Neural cell (in vitro differentiated cells): ENCODE data around the gene SYCE3. TPM values are rescaled to one million over a fixed set of nuclear protein-coding genes. Genes with fewer than 3 reads are reported as not detected.

Source experiments
- H2AFZ ChIP-seq: fragments of 200-600, 300-800 bp; sonication (generic), shearing (Covaris generic); 2 replicates; pipeline ENCODE4 v1.6.0; 2014; ENCODE audit warnings: low read depth, mild to moderate bottlenecking, antibody characterized with exemption, low read length, moderate library complexity
- H3F3A ChIP-seq: fragments of 200-600 bp; shearing (Covaris generic); 2 replicates; pipeline ENCODE4 v1.6.1; 2016; ENCODE audit warnings: mild to moderate bottlenecking, moderate library complexity, mixed read lengths, antibody characterized with exemption, low read length; ENCODE audit not compliant: insufficient read depth, poor library complexity, severe bottlenecking
- H3K27ac ChIP-seq: fragments of 200-600, 300-800 bp; sonication (generic), shearing (Covaris generic); 2 replicates; pipeline ENCODE4 v1.5.1; 2014; ENCODE audit warnings: mild to moderate bottlenecking, low read length, moderate library complexity
- H3K27me3 ChIP-seq: fragments of 300-800, 200-600 bp; sonication (generic), shearing (Covaris generic); 2 replicates; pipeline ENCODE4 v1.6.0; 2014; ENCODE audit warnings: mild to moderate bottlenecking, low read depth, low read length, moderate library complexity; ENCODE audit not compliant: insufficient read depth
- H3K36me3 ChIP-seq: fragments of 300-800, 200-600 bp; sonication (generic), shearing (Covaris generic); 2 replicates; pipeline ENCODE4 v1.5.1; 2014; ENCODE audit warnings: mild to moderate bottlenecking, antibody characterized with exemption, low read length, moderate library complexity; ENCODE audit not compliant: insufficient read depth
- H3K4me2 ChIP-seq: fragments of 300-800, 200-600 bp; sonication (generic), shearing (Covaris generic); 2 replicates; pipeline ENCODE4 v1.6.0; 2014; ENCODE audit warnings: mild to moderate bottlenecking, low read length
- H3K4me3 ChIP-seq: fragments of 300-800, 200-600 bp; sonication (generic), shearing (Covaris generic); 2 replicates; pipeline ENCODE4 v1.5.1; 2014; ENCODE audit warnings: mild to moderate bottlenecking, low read length, moderate library complexity
- H3K79me2 ChIP-seq: fragments of 200-600 bp; shearing (Covaris generic); replicated peaks from 2 replicates; pipeline ENCODE4 v1.6.0; 2014; ENCODE audit warnings: mild to moderate bottlenecking, low read length, moderate library complexity; ENCODE audit not compliant: insufficient read depth
- H3K9ac ChIP-seq: fragments of 300-800, 200-600 bp; sonication (generic), shearing (Covaris generic); 2 replicates; pipeline ENCODE4 v1.6.1; 2016; ENCODE audit warnings: mild to moderate bottlenecking, low read length, mixed read lengths
- H3K9me2 ChIP-seq: fragments of 200-600 bp; shearing (Covaris generic); 2 replicates; pipeline ENCODE4 v1.6.1; 2016; ENCODE audit warnings: mild to moderate bottlenecking, low read length, mixed read lengths; ENCODE audit not compliant: insufficient read depth
- H3K9me3 ChIP-seq: fragments of 200-600, 300-800 bp; sonication (generic), shearing (Covaris generic); 2 replicates; pipeline ENCODE4 v1.6.1; 2016; ENCODE audit warnings: mild to moderate bottlenecking, mixed run types, low read length, moderate library complexity, mixed read lengths
- H4K20me1 ChIP-seq: fragments of 200-600 bp; shearing (Covaris generic); 2 replicates; pipeline ENCODE4 v1.6.1; 2016; ENCODE audit warnings: mild to moderate bottlenecking, mixed run types; ENCODE audit not compliant: insufficient read depth
- EP300 ChIP-seq: fragments of 450-650 bp; conservative IDR thresholded peaks from 2 replicates; pipeline ENCODE4 v1.6.1; 2014; ENCODE audit warnings: antibody characterized with exemption, mild to moderate bottlenecking, moderate library complexity; ENCODE audit not compliant: poor library complexity, severe bottlenecking
- EZH2 ChIP-seq: fragments of 200-600, 300-800 bp; shearing (Covaris generic), sonication (generic); IDR thresholded peaks from 2 replicates; pipeline ENCODE4 v1.6.1; 2014; ENCODE audit warnings: antibody characterized with exemption, low read length, borderline replicate concordance, mild to moderate bottlenecking; ENCODE audit not compliant: insufficient read depth, poor library complexity, severe bottlenecking
- MXI1 ChIP-seq: fragments of 450-650 bp; conservative IDR thresholded peaks from 2 replicates; pipeline ENCODE4 v1.6.1; 2014; ENCODE audit warnings: antibody characterized with exemption, mild to moderate bottlenecking; ENCODE audit not compliant: poor library complexity, severe bottlenecking
- POLR2AphosphoS5 ChIP-seq: IDR thresholded peaks from 2 replicates; pipeline ENCODE4 v1.6.1; 2012
- RAD21 ChIP-seq: fragments of 450-650 bp; conservative IDR thresholded peaks from 2 replicates; pipeline ENCODE4 v1.6.1; 2014; ENCODE audit warnings: antibody characterized with exemption, mild to moderate bottlenecking, moderate library complexity
- REST ChIP-seq: IDR thresholded peaks from 2 replicates; pipeline ENCODE4 v1.6.1; 2012; ENCODE audit warnings: borderline replicate concordance
- SMC3 ChIP-seq: fragments of 450-650 bp; conservative IDR thresholded peaks from 2 replicates; pipeline ENCODE4 v1.6.1; 2014; ENCODE audit warnings: antibody characterized with exemption, mild to moderate bottlenecking, moderate library complexity; ENCODE audit not compliant: poor library complexity
- TAF1 ChIP-seq: IDR thresholded peaks from 2 replicates; pipeline ENCODE4 v1.6.1; 2012; ENCODE audit warnings: low read depth
- polyA plus RNA-seq: library from polyadenylated mRNA; depleted of rRNA; stranded (reverse); fragments of >200 nt; gene quantifications from 2 replicates; pipeline ENCODE4 v1.2.3, GENCODE V29; 2014
- TF ChIP-seq, protein P1 (sequence below): fragments of 450-650 bp; IDR thresholded peaks from 2 replicates; pipeline ENCODE4 v1.5.1; 2014; ENCODE audit warnings: antibody characterized with exemption, mild to moderate bottlenecking, moderate library complexity; ENCODE audit not compliant: poor library complexity, severe bottlenecking

The SYCE3 gene
- polyA plus RNA-seq, 1 donor from 2014 or later, result not detected

- H3K27ac ChIP-seq, result no peak overlapping the region
- H3K9ac ChIP-seq, result no peak overlapping the region
- no peaks in the 10 kb centered on the region for H4K20me1 ChIP-seq
- H3K36me3 ChIP-seq, result no peaks in the 10 kb centered on the region
- no peak overlapping the region for H2AFZ ChIP-seq
- H3K27me3 ChIP-seq, result no peaks in the 10 kb centered on the region
- no peak for TF ChIP-seq POLR2AphosphoS5
- TF ChIP-seq EZH2, result no peak
- no peak for TF ChIP-seq EP300
- no peak for TF ChIP-seq REST
- TF ChIP-seq TAF1, result no peak
- TF ChIP-seq, protein P1, sequence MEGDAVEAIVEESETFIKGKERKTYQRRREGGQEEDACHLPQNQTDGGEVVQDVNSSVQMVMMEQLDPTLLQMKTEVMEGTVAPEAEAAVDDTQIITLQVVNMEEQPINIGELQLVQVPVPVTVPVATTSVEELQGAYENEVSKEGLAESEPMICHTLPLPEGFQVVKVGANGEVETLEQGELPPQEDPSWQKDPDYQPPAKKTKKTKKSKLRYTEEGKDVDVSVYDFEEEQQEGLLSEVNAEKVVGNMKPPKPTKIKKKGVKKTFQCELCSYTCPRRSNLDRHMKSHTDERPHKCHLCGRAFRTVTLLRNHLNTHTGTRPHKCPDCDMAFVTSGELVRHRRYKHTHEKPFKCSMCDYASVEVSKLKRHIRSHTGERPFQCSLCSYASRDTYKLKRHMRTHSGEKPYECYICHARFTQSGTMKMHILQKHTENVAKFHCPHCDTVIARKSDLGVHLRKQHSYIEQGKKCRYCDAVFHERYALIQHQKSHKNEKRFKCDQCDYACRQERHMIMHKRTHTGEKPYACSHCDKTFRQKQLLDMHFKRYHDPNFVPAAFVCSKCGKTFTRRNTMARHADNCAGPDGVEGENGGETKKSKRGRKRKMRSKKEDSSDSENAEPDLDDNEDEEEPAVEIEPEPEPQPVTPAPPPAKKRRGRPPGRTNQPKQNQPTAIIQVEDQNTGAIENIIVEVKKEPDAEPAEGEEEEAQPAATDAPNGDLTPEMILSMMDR, result no peak
- no peak for TF ChIP-seq MXI1
- no peak for TF ChIP-seq RAD21
- TF ChIP-seq SMC3, result no peak
- no peaks in the 10 kb centered on the region for H3K9me3 ChIP-seq
- no peaks in the 10 kb centered on the region for H3K79me2 ChIP-seq
- no peaks in the 10 kb centered on the region for H3F3A ChIP-seq
- no peak overlapping the region for H3K4me3 ChIP-seq
- no peaks in the 10 kb centered on the region for H3K9me2 ChIP-seq
- no peak overlapping the region for H3K4me2 ChIP-seq
Observed at GRCh38 chr22:50595189-50595588, 32.5 kb upstream of the SYCE3 start.

- H3K27me3 ChIP-seq, result no peaks in the 10 kb centered on the region
- H2AFZ ChIP-seq, result no peak overlapping the region
- H3K27ac ChIP-seq, result no peak overlapping the region
- no peaks in the 10 kb centered on the region for H4K20me1 ChIP-seq
- H3K4me2 ChIP-seq, result no peak overlapping the region
- no peak overlapping the region for H3K9ac ChIP-seq
- H3K79me2 ChIP-seq, result no peaks in the 10 kb centered on the region
- H3K4me3 ChIP-seq, result no peak overlapping the region
- H3K36me3 ChIP-seq, result no peaks in the 10 kb centered on the region
- H3K9me3 ChIP-seq, result no peaks in the 10 kb centered on the region
- no peaks in the 10 kb centered on the region for H3K9me2 ChIP-seq
- no peaks in the 10 kb centered on the region for H3F3A ChIP-seq
- TF ChIP-seq MXI1 (no peak), EZH2 (no peak), REST (no peak), POLR2AphosphoS5 (no peak), TAF1 (no peak), SMC3 (no peak), RAD21 (no peak), EP300 (no peak)
- TF ChIP-seq, protein P1, result no peak
Observed at GRCh38 chr22:50587407-50587806, 24.7 kb upstream of the SYCE3 start.
